ENCODE results near the gene ATXN1.
"Not testable (repeated sequence)": the region's sequence is repeated elsewhere in the genome, so short reads cannot be mapped to it uniquely, and the experiment has no call there.

Gene ATXN1

DNA sequence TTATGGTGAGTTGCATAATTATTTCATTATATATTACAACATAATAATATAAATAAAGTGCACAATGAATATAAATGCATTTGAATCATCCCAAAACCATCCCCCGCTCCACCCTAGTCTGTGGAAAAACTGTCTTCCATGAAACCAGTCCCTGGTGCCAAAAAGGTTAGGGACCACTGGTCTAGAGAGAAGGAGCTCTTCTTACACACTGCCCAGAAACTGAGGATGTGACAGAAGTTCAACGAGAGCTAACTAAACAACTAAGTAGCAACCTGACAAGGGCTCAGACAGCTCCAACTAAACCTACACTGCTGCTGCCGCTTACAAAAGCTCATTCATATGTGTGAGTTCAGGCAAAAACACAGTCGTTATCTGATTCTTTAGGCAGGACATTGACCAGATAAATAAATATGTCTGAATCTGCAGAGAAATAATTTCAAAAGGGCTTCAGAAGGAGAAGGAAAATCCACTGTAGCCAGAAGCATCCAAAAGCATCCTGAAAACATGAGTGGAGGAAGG is 125.9 kb downstream of the ATXN1 start:
- DNase-seq: no peak

DNA sequence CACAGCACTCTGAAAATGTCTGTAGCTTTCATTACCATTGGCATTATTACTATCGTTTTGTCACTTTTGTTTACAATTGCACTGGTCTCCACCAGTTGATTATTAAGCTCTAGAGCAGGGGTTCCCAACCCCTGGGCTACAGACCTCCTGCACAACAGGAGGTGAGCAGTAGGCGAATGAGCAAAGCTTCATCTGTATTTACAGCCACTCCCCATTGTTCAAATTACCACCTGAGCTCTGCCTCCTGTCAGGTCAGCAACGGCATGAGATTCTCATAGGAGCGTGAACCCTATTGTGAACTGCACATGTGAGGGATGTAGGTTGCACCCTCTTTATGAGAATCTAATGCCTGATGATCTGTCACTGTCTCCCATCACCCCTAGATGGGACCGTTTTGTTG is 126.4 kb downstream of the ATXN1 start:
- no peak for DNase-seq

DNA sequence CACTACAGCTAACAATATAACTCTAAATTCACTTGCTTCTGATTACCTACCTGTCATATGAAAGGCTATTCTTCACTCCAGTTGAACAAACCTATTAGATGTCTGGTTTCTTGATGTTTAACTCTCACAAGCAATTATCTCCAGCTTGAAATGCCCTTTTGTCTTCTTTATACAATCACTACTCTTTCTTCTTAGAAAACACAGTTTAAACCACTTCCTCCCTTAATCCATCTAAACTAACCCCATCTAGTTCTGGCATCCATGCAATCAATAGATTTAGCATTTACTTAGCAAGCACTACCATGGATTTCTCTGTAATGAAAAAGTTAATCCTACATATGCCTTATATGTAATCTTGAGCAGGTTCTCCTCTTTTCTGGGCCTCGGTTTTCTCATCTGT is 127.3 kb downstream of the ATXN1 start:
- no peak for DNase-seq

DNA sequence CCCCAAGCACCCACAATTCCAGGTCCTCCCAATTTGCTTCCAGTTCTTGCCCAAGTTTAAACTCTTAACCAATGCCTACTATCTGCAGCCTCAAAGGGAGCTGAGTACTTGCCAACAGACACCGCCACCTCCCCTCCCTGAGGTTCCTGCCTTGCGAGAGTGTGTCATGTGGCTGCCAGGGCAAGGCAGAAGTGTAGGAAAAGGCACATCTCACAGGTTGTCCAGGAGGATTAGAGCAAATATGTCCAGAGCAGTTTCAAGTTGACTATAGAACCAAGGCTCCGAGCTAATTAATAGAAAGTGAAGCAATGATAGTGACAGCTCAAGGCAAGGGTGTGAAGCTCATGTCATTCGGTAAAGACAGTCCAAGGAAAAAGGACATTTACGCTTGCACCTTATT is 127.8 kb downstream of the ATXN1 start:
- no peak for DNase-seq

DNA sequence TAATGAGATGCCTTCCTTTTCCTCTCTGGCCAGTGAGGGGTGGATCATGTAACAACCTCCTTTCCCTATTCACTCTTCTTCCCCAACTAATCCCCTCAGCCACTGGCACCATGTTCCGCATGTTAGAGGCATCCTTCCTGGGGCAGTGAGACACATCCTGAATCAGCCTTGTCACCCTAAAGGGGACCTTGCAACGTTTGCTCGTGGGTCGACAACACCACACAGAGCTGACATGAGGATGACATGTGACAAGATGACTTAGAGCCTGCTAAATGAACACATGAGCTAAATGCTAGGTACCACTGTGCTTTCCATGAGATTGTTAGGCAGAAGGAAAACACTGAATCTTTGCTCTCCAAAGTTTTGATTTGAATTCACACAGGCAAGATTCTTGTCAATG is 129.2 kb downstream of the ATXN1 start:
- DNase-seq: no peak

DNA sequence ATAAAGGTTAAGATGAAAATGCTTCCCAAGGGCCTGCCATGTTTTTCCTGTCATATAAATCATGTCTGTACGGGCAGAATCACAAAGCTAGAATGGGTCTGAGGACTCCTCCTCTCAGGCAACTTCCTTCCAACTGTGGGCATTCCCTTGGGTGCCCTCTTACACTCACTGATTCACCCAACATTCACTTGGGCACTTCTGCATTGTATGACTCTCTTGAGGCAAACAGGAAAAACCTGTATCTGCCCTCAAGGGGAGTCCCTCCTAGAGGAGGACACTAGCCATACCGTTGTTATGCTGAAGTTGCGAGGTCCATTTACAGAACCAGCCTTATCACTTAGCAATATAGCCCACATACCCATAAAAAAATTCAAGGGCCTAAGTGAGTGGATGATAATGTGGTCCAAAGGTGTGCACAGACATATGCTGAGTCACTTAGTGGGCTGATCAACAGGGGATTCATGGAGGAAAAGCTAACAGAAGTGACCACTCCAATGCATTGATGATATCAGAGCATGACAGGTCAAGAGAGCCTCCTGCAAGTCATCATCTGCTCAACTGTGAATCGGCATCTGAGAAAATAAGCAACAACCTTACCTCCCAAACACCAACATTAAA is 131.1 kb downstream of the ATXN1 start:
- no peak for DNase-seq

DNA sequence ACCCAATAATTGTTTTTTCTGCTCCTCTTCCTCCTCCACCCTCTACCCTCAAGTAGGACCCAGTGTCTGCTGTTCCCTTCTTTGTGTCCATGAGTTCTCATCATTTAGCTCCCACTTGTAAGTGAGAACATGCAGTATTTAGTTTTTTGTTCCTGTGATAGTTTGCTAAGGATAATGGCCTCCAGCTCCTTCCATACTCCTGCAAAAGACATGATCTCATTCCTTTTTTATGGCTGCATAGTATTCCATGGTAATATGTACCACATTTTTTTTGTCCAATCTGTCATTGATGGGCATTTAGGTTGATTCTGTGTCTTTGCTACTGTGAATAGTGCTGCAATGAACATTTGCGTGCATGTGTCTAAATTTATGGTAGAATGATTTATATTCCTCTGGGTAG is 132.7 kb downstream of the ATXN1 start:
- DNase-seq: not testable (repeated sequence)

DNA sequence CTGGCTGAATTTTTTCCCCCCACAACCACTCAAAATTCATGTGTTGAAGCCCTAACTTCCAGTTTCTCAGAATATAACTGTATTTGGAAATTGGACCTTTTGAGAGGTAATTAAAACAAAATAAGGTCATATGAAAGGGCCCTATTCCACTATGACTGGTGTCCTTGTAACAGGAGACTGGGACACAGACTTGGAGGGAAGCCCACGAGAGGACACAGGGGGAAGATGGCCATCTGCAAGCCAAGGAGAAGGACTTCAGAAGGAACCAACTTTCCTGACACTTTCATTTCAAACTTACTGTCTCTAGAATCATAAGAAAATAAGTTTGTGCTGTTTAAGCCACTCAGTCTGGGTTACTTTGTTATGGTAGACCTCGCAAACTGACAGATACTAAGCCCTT is 134.6 kb downstream of the ATXN1 start:
- no peak for DNase-seq

DNA sequence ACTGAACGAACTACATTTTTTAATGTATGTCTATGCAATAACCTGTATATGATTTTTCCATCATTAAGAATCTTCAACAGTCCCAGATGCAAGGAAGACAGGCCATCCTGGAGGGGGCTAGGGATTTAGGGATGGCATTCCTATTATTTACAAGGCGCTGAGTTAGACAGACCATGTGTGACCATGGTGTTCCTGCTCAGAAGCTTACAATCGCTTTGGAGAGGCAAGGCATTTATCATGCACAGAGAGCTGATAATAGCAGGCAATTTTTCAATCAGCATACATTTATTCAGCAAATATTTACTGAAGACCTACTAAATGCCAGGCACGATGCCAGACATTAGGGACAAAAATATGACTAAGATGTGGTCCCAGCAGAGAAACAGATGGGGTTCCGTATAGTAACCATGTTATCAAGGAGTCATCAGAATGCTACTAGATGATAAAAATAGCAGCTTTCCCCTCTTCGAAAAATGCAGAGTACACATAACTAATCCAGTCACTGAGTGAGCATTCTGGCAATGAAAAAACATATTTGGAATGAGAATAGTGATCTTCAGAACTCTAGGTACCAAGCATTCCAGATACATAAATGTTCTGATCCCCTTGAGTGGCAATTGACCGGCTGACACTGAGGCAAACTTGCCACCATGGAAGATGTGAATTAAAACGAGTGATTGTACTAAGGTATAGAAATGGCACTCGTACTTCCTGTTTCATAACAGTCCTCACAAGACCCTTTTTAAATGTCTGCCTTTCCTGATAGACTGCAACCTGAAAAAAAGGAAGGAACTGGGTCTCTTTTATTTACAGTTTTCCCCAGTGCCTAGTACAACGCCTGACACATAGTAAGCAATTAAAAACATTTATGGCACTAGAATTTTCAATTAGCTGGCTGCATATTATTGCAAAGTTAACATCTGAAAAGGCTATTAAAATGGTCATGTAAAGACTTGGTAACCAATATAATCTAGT is 135.7 kb downstream of the ATXN1 start:
- no peak for DNase-seq

DNA sequence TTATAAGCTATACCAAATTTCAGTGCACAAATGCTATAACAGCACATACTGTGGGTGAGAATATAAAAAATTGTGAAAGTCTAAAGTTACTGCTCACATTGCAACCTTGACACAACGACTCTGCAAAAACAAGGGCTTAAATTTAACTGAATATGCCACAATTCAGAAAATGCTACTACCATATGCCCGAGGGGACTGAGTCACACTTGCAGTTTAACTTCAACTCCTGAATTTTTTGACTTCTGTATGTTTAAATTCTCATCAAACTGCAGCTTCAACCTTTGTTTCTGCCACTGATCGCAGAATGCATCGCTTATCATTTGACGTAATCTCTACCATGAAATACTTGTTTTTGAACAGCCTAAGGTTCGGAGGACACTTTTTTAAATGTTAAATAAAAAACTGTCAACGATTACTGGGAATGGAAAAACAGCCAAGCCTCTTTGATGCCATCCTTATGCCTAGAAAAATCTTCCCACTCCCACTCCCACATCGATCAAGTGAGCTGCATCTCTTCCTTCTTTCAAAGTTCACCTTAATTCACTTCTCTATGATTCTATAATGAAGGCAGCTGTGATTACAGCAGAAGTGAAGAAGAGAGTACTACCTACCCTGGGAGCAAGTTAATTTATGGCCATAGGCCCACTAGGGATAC is 136.5 kb downstream of the ATXN1 start:
- no peak for DNase-seq

DNA sequence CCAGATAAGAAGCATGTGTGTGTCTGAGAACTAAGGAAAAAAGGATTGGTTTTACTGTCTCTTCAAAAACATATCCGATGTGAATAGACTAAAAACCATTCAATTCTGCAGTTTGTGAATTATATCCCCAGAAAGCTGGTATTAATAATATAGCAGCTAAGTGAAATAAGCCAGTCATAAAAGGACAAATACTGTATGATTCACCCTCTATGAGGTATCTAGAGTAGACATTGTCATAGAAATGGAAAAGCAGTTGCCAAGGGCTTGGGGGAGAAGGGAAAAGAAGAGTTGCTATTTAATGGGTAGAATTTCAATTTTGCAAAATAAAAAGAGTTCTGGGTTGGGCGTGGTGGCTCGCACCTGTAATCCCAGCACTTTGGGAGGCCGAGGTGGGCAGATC is 137.5 kb downstream of the ATXN1 start:
- DNase-seq: no peak

DNA sequence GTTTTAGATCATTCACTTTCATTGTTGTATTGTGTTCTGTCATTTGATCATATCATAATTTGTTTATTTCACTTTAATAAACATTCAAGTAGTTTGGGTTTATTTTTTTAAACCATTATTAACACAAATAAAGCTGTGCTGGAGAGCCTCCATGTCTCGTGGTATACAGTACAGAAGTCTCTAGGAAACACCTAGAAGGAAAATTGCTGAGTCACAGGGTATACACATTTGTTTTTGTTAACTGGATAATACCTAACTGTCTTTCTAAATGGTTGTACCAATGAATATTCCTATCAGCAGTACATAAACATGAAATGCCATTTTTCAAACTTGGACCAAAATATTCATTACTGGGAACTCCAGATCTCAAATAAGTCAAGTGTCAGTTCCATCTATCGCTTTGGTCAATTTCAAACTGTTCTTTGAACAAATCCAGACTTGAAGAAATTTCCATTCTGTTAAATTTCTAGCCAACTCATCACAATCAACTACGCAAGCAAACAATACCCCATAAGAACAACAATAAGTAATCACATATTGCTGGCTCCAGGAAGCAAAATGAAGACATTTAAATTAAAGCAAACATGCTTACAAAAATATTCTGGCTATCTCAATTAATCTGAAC is 138.1 kb downstream of the ATXN1 start:
- no peak for DNase-seq

DNA sequence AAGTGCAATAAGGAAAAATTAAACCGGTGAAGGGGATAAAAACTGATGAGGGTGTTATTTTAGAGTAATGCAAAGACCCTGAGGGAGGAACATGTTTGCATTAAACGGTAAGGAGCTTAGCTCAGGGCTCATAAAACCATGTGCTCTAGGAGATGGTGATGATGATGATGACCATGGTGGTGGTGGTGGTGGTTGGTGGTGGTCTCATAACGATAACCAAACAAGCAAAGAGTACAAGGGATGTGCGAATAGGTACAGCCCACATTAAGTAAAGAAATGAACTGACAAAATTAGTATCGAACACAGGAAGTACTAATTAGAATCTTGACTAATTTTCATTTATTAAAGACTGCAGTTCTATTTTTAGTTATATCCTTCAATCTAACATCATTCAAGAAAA is 139.1 kb downstream of the ATXN1 start:
- DNase-seq: no peak

DNA sequence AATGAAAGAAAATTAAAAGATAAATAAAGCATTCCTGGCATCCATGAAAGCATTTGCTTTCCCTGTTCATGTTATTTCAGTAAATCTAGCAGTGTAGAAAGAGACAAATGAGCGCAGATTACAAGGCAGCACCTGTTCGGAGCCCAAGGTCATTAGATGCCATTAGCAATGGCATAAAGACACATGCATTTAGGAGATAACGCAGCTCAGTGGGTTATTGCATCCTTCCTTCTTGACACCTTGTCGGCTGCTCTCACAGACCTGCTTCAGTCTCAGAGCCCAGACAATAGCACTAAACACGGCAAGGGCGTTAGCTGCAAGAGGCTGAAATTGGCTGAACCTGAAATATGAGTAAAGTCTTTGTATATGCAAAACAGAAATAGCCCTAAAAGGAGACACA is 140.3 kb downstream of the ATXN1 start:
- DNase-seq: no peak

DNA sequence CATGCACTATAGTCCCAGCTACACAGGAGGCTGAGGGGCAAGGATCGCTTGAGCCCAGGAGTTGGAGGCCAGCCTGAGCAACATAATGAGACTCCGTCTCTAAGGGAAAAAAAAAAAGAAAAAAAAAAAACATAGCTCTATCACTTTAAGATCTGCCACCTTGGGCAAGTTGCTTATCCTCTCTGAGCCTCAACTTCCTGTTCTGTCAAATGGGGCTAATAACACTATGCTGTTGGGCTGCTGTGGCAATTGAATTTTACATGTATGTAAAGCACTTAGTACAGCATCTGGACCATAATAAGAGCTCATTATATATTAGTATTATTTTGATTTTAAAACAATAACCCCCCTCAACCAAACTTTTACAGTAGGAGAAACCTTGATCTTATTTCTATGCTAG is 141.5 kb downstream of the ATXN1 start:
- no peak for DNase-seq

DNA sequence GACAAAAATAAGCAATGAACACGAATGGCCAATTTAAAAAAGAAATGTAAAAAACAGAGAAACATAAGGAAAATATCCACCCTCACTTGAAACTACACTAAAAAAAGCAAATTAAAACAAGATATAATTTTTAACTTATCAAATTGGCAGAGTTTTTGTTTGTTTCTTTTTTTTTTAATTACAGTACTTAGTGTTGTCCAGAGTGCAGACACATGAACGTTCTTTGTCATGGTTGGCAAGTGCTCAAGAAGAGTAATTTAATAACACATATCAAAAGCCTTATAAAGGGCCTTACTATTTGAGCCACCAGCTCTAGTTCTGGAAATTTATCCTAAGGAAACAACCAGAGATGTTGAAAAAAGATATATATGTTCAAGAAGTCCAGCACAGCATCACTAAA is 142.3 kb downstream of the ATXN1 start:
- DNase-seq: no peak

DNA sequence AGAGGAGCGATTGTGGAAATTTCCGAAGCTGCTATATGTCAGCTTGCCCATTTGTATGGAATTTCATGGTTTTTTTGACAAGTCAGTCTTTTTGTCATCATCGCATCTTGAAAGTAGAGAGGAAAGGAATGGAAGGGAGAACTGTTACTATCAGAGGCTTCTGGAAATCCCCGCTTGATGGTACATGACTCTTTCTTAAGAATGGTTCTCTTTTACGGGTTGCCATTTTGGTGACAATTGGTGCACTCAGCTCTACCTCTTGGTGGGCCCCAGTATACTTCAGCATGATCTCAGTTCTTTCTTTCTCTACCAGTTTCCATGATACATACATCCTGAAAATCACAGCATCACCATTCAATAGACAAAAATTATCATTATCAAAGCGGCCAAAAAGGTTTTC is 146.0 kb downstream of the ATXN1 start:
- DNase-seq: not testable (repeated sequence)

DNA sequence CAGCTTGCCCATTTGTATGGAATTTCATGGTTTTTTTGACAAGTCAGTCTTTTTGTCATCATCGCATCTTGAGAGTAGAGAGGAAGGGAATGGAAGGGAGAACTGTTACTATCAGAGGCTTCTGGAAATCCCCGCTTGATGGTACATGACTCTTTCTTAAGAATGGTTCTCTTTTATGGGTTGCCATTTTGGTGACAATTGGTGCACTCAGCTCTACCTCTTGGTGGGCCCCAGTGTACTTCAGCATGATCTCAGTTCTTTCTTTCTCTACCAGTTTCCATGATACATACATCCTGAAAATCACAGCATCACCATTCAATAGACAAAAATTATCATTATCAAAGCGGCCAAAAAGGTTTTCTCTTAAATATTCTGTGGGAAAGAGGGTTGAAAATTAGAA is 147.1 kb downstream of the ATXN1 start:
- DNase-seq: not testable (repeated sequence)

DNA sequence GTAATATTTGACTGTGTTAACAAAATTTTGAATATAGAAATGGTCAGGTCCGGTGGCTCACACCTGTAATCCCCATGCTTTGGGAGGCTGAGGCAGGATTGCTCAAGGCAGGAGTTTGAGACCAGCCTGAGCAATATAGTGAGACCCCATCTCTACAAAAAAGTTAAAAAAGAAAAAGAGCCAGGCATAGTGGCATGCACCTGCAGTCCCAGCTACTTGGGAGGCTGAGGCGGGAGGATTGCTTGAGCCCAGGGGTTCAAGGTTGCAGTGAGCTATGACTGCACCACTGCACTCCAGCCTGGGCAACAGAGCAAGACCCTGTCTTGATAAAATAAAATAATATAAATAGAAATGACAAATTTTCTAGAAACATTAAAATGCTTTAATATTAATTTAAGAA is 147.8 kb downstream of the ATXN1 start:
- not testable (repeated sequence) for DNase-seq

DNA sequence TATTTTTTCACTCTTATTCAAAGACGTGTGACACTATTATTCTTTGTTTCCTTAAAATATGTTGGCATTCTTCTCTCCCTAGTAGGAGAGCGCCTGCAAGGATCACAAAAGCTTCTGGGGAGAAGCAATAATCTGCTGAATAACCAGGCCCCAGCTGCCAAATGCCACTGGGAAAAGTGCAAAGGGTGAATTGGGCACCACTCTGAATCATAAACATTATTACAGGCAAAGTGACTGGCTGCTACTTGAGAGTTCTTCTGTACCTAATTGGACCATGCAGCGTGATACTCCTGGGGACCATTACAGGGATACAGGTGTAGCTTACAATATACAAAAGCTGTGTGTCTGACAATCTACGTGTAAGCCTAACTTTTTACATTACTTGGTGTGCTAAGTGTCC is 152.8 kb downstream of the ATXN1 start:
- no peak for DNase-seq

DNA sequence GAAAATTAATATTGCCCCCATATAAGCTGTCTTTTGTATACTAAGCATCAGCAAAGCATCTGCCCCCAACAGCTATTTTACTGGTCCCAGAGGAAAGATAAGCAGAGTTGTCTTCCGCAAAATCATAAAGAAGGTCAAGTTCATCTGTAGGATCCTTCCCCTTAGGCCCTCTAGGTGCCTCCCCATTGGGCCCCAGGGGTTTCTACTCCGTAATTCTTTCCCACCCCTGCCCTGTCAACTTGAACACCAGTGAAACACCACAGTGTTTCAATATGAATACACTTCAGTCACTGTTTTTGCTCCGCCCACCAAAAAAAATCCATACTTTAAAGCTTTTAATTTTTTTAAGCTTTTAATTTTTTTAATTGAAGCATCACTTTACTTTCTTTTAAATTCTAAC is 159.2 kb downstream of the ATXN1 start:
- DNase-seq: no peak

DNA sequence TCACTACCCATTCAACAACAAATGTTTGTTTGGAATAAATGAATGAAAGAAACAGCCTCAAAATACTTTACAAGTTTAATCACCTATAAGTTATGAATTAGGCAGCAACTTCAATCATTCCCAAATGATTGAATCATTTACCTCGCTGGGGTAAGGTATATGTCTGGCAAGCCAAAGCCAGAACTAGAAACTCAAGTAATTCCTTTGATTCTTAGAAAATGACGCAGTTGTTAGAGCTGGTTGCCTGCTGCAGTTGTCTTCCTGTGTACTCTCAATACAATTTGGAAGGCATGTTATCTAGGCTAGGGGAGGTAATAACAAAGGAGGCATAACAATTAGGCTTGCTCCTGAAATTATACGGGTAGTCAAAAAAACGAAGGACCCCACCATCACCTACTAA is 160.6 kb downstream of the ATXN1 start:
- DNase-seq: no peak

DNA sequence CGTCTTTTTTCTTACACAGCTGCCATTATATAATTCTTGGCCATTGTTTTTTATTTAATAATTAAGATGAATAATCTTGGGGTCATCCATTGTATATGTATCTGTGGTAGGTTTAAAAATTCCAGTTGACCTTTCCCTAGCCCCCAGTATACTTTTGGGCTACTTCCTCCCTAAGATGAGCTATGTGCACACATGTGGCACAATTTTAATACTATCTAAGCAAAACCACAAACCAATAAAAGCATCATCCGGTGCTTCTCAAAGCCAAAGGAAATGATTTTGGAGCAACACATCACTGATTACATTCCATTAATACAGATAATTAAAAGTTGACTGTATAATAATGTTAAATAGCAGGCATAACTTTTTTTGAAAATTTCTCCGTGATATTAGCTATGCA is 161.2 kb downstream of the ATXN1 start:
- DNase-seq: no peak
